ENCODE measurements around the gene PPP1R8. TPM values are rescaled to one million over a fixed set of nuclear protein-coding genes. Genes with fewer than 3 reads are reported as not detected.
A peak's percentile ranks its signal among the peaks of the same experiment; 100 is the strongest.

Gene PPP1R8
- total RNA-seq, 1 donor from 2014 or later = 7.1 TPM

DNA sequence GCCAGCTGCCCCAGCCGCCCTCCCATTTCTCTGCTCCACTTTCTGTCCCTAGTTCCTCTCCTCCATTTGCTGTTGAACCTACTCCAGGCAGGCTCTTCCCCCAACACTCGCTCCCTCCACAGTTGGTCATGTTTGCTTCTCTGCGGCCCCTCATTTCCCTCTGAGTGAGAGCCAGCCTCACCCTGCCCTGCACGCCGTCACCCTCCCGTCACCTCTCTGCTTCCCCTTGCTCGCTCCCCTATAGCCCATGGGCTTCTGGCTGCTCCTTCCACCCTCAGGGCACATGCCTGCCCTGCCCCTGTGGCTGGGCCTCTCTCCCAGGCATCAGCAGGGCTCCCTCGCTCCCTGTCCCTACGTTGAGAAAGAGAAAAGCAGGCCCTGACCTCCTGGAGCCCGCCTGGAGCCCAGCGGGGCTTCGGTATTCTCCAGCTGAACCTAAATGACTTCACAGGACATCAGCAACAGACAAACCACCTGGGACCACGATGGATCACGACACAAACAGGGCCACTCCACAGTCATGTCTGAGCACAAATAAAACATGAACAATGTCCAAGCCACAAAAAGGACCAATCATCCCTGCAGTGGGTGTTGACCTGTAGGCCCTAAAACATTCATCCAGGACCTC is 28.5 kb downstream of the PPP1R8 start:
- Histone ChIP-seq H3K4me3 (no peak overlapping the region), H3K9me3 (no peaks in the 10 kb centered on the region), H3K27ac (no peak overlapping the region), H3K36me3 (no peaks in the 10 kb centered on the region), H3K4me1 (peaks cover 0 to 3% of the 10 kb centered on the region in 2 donors), H3K27me3 (no peaks in the 10 kb centered on the region)
- DNase-seq (ENCODE audit: low spot score in 2 of 2) = no peak
- intact Hi-C loops (cut with DNase I) = loop anchor here (1.0 kb wide), 1 partner anchor 120 kb away; no protein-coding TSS in a partner anchor
- TF ChIP-seq, protein P1, sequence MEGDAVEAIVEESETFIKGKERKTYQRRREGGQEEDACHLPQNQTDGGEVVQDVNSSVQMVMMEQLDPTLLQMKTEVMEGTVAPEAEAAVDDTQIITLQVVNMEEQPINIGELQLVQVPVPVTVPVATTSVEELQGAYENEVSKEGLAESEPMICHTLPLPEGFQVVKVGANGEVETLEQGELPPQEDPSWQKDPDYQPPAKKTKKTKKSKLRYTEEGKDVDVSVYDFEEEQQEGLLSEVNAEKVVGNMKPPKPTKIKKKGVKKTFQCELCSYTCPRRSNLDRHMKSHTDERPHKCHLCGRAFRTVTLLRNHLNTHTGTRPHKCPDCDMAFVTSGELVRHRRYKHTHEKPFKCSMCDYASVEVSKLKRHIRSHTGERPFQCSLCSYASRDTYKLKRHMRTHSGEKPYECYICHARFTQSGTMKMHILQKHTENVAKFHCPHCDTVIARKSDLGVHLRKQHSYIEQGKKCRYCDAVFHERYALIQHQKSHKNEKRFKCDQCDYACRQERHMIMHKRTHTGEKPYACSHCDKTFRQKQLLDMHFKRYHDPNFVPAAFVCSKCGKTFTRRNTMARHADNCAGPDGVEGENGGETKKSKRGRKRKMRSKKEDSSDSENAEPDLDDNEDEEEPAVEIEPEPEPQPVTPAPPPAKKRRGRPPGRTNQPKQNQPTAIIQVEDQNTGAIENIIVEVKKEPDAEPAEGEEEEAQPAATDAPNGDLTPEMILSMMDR (IDR thresholded peaks at IDR 0.05) = no peak

DNA sequence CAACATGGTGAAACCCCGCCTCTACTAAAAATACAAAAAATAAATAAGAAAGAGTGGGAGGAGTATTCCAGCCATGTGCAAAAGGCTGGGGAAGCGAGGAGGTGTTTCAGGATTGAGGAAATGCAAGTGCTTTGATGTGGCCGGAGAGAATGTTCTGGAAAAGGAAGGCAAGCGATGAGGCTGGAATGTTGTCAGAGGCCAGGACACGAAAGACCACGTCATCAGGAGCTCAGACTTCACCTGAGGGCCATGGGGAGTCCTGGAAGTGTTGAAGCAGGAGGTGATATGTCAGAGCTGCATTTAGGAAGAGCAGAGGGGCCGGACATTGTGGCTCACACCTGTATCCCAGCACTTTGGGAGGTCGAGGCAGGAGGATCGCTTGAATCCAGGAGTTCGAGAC is 30.9 kb downstream of the PPP1R8 start:
- no peaks in the 10 kb centered on the region for H3K36me3 ChIP-seq
- H3K27me3 ChIP-seq = no peaks in the 10 kb centered on the region
- H3K27ac ChIP-seq = no peak overlapping the region
- H3K4me1 ChIP-seq = peaks cover 0 to 3% of the 10 kb centered on the region in 2 donors
- no peak overlapping the region for H3K4me3 ChIP-seq
- DNase-seq (ENCODE audit: low spot score in 2 of 2) = no peak
- TF ChIP-seq, protein P1 (IDR thresholded peaks at IDR 0.05) = no peak
- no peaks in the 10 kb centered on the region for H3K9me3 ChIP-seq
- intact Hi-C loops (cut with DNase I) = no loop called here

DNA sequence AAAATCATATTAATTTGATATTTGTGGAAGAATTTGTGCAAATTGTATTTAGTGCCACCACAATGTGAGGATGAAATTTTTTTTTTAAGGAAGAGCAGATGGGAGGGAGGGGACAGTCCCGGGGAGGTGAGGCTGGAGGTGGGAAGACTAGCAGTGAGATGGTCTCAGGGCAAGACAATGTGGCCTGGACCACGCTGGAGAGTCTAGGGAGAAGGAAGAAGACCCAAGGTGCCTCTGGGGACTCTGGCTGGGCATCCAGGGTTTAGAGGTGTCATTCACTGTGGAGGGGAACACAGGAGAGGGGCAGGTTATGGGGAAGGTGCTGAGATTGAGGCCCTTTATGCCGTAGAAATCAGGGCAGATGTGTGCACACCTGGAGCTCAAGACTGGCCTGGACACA is 31.4 kb downstream of the PPP1R8 start:
- intact Hi-C loops (cut with DNase I) = no loop called here
- DNase-seq (ENCODE audit: low spot score in 2 of 2) = no peak
- H3K27ac ChIP-seq = peak overlapping the region in 1 of 2 donors; percentile 43
- no peak overlapping the region for H3K4me3 ChIP-seq
- no peaks in the 10 kb centered on the region for H3K36me3 ChIP-seq
- no peaks in the 10 kb centered on the region for H3K27me3 ChIP-seq
- TF ChIP-seq, protein P1 (IDR thresholded peaks at IDR 0.05) = no peak
- H3K4me1 ChIP-seq = peaks cover 0 to 3% of the 10 kb centered on the region in 2 donors
- no peaks in the 10 kb centered on the region for H3K9me3 ChIP-seq

GRCh38 chr1:27862671-27863537 is 32.3 kb downstream of the PPP1R8 start:
- H3K4me3 ChIP-seq = no peak overlapping the region
- H3K9me3 ChIP-seq = no peaks in the 10 kb centered on the region
- TF ChIP-seq, protein P1 (IDR thresholded peaks at IDR 0.05) = no peak
- H3K27me3 ChIP-seq = no peaks in the 10 kb centered on the region
- H3K4me1 ChIP-seq = peaks cover 0 to 3% of the 10 kb centered on the region in 2 donors
- no peaks in the 10 kb centered on the region for H3K36me3 ChIP-seq
- peak; percentile 54 to 84 for DNase-seq (ENCODE audit: low spot score in 2 of 2)
- intact Hi-C loops (cut with DNase I) = no loop called here
- peak overlapping the region; percentile 54 to 59 for H3K27ac ChIP-seq

DNA sequence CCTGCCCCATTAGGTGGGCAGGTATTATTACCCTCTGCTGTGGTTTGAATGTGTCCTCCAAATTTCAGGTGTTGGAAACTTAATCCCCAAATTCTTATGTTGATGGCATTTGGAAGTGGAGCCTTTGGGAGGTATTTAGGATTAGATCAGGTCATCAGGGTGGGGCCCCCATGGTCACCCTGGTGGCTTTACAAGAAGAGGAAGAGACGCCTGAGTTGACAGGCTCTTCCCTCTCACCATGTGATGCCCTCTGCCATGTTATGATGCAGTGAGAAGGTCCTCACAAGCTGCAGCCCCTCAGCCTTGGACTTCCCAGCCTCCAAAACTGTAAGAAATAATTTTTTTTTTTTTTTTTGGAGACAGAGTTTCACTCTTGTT is 32.9 kb downstream of the PPP1R8 start:
- Histone ChIP-seq H3K4me3 (no peak overlapping the region), H3K27me3 (no peaks in the 10 kb centered on the region), H3K27ac (peak overlapping the region in 1 of 2 donors; percentile 54), H3K4me1 (no peaks in the 10 kb centered on the region), H3K36me3 (no peaks in the 10 kb centered on the region), H3K9me3 (no peaks in the 10 kb centered on the region)
- DNase-seq (ENCODE audit: low spot score in 2 of 2) = no peak
- intact Hi-C loops (cut with DNase I) = no loop called here
- TF ChIP-seq, protein P1 (IDR thresholded peaks at IDR 0.05) = no peak

All from ascending aorta (tissue), 2 donors.